Hematopoietic multipotent progenitor cell treated with erythropoietin and hydrocortisone succinate and interleukin-3 and kit ligand, for 6 days (in vitro differentiated cells): ENCODE measurements around the gene HAUS8.
"Not testable (repeated sequence)": the region's sequence is repeated elsewhere in the genome, so short reads cannot be mapped to it uniquely, and the experiment has no call there.

Experiments
- DNase-seq: peaks from one replicate; pipeline ENCODE4 v3.0.0-alpha.2; 2015

HAUS8 gene

GRCh38 chr19:17075035-17075863 lies at the start of gene HAUS8, which contains the start of gene MYO9B:
TSS of gene HAUS8 (minus strand) at chr19:17075452. CDS start at chr19:17075422, 30 bp downstream.
TSS of gene MYO9B (plus strand) at chr19:17075777. CDS start at chr19:17101718, 25,941 bp downstream.
- DNase-seq, result peak; percentile 98

DNA sequence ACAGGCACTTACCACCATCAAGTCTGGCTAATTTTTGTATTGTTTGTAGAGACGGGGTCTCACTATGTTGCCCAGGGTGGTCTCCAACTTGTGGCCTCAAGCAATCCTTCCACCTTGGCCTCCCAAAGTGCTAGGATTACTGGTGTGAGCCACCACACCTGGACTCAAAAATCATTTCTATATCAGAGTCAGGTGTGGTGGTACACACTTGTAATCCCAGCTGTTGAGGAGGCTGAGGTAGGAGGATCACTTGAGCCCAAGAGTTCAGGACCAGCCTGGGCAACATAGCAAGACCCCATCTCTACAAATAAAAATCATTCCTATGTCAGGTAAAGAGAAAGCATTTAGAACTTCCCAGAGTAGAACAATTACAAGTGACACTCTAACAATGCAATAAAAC lies 48.8 kb upstream of the HAUS8 start:
- no peak for DNase-seq

DNA sequence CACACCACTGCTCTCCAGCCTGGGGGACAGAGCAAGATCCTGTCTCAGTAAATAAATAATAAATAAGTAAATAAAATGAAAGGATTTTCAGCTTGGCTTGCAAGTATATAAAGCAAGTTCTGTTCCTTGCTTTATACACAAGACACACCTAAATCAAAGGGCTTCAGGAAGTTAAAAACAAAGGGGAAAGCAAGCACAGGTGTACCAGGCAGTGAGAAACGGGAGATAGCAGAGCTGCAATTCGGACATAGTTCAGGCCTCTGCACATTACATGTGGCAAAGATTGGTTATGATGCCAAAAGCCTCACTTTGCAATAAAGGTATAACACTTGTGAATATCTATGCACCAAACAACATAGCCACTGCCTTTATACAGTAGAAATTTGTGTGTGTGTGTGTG lies 47.8 kb upstream of the HAUS8 start:
- DNase-seq, result no peak

DNA sequence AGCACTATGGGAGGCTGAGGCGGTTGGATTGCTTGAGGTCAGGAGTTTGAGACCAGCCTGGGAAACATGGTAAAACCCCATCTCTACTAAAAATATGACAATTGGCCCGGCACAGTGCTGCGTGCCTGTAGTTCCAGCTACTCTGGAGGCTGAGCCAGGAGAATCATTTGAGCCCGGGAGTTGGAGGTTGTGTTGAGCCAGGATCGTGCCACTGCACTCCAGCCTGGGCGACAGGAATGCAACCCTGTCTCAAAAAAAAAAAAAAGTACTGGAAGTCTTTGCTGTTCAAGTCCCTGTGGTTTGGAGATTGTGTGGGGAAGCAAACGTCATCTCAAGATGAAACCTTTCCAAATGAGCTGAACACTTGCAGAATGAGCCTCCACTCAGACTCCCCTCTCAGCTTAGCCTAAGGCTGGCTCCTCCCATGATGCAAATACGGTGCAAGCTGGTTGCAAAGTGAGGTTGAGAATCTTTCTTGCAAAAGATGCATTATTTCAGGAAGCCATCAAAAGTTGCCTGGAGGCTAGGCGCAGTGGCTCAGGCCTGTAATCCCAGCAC lies 46.6 kb upstream of the HAUS8 start:
- no peak for DNase-seq

GRCh38 chr19:17118957-17119356 lies 43.7 kb upstream of the HAUS8 start:
- no peak for DNase-seq

DNA sequence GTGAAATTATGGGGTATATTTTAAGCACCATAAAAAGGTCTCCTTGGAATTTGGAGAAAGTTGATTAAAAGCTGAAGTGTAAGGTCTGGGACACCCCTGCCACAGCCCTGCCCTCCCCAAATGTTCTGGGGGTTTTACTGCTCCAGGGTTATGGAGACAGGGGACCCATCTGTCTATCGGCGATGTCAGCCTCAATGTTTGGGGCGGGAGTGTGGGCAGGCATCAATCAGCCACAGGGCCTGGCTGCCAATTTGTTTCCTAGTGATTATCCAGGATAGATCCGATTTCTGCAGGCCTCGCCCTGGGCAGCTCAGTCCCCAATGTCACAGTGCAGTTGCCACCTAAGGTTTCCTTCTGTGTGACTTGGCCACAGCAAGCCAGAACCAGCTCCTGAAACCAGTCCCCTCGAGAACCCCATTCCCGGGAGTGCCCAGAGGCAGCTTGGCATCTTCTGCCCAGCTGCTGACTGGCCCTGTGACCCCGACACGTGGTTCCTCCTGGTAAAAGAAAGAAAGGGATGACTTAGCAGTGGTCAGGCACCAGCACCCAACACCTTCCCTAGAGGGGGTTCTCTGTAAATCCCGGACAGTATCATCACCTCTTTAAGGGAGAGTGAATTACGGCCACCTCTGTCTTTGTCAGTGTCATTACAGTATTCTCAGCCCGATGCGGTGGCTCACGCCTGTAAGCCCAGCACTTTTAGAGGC lies 41.9 kb upstream of the HAUS8 start:
- peak; percentile 26 for DNase-seq

DNA sequence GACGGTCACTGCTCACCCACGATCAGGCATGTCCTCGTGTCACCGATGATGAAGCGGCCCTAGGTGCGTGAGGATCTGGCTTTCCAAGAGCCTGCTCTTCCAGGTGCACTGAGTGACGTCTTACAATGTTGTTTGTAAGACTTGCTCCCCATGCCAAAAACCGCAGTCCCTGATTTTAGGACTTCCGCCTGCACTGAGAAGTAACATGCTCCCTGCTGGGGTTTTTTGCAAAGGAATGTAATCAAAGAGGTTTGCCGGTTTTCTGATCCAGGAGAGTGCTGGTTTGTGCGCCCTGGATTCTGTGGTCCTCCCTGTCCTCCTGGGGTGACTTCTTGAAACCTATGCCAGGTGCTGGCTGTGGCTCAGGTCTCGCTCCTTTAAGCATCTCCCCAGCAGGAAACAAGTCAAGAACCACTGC lies 39.2 kb upstream of the HAUS8 start:
- no peak for DNase-seq

DNA sequence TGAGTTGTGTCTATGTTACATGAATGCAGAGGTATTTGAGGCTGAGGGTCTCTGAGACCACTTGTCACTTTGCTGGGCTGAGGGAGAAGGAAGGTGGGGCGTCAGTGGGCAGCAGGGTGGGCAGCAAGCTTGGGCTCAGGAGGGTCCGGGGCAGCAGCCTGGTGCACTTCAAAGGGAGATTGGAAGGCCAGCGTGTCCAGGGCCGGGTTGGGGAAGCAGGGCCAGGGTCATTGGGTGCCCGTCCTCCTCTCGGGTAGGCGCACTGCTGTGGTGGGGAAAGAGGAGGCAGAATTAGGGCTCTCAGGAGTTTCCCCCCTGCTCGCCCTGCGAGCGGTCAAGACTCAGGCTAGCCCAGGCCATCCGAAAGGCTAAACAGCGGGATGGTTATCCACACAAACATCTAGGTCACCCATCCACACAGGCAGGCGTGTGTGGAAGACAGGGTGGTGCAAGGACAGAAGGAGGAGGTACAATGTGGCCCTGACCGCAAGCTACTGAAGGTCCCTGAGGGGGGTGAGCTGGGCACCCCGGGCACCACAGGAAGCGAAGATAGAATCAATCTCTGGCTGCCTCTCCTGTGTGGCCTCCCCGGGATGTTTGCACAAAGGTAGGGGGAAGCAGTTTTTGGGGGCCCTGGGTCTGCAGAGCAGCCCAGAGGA lies 38.0 kb upstream of the HAUS8 start:
- DNase-seq, result peak; percentile 35

DNA sequence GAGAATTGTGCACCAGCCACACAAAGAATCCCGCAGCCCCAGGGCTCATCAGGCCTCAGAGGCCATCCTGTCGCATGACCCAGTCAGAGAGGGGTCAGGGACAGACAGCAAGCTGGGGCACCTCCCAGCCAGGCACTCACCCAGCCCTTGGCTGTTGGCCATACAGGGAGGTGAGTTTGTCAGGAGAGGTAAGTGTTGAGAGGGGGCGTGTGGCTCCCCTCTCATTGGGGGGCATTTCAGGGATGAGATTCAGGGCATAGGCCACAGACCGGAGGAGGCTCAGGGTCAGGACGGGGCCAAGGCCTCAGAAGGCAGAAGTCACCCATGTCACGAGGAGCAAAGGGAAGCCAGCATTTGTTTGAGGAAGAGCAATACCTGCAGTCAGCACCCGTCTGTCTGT lies 37.4 kb upstream of the HAUS8 start:
- no peak for DNase-seq

DNA sequence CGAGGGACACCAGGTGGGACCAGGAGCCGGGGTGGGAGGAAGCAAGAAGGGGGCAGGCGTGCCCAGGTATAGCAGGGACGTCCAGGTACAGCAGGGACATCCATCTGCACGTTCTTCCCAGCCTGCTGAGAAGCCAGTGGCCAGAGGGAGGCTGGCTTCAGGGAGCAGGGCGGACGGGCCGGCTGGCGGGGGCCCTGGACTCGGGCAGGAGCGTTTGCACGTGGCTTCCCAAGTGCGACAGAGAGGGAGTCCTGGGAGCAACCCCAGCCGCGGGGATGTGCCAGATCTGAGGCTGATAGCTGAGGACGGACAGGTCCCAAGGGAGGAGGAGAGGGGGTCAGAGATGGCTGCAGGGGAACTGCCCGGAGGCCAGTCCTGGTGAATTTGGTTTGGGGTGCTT lies 37.0 kb upstream of the HAUS8 start:
- DNase-seq, result no peak

DNA sequence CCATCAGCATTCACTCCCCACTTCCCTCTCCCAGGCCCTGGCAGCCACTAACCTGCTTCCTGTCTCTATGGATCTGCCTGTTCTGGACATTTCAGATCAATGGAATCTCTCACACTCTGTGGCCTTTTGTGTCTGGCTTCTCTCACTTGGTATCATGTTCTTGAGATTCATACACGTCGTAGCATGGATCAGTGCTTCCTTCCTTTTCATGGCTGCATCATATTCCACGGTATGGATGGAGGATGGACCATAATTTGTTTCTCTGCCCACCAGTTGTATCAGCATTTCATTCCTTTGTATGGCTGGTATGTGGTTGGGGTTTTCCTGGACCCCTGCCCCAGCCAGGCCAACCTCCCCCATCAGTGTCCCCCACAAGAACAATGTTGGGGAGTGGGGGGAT lies 36.5 kb upstream of the HAUS8 start:
- no peak for DNase-seq

DNA sequence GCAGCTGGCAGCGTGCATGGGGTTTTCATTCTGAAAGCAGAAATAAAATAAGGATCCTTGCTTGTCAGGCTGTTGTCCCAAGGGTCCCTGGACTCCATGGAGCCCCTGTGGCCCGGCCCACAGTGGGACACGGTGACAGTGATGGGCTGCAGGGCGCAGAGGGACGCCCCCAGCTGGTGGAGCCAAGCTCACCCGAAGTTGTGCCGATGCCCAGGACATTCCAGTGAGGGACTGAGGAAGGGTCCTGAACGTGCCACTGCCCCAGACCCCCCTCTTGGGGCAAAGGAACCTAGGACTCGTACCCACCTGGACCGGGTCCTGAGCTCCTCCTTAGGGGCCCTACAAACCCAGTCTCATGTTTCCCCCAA lies 35.3 kb upstream of the HAUS8 start:
- DNase-seq, result no peak

DNA sequence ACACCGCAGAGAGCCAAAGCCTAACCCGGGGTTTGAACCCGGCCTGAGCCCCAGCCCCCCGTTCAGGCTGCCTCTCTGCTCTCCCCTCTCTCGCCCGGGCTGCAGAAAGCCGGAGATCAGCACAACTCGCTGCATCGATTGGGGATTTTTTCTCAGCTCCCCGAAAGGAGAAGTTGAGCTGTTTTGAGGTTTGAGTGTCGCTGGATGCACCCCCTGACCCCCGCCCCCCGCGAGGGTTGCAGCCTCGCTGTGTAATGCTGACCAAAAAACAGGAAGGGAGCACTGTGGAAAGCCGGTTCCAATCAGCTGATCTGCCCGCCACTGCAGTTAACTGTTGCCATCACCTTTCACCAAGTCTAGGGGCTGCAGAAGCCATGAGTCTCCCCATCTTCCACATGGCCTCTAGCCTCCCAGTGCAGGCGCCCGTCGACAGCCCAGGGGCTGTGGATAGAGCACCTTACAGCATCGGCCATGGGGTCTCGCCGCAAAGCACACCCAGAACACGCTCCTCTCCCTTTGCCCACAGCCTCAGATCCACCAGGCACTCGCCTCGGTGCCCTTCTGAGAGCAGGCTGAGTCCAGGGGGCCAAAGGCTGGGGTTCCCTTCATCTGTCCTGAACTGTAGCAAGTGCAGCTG lies 34.8 kb upstream of the HAUS8 start:
- peak; percentile 81 for DNase-seq

DNA sequence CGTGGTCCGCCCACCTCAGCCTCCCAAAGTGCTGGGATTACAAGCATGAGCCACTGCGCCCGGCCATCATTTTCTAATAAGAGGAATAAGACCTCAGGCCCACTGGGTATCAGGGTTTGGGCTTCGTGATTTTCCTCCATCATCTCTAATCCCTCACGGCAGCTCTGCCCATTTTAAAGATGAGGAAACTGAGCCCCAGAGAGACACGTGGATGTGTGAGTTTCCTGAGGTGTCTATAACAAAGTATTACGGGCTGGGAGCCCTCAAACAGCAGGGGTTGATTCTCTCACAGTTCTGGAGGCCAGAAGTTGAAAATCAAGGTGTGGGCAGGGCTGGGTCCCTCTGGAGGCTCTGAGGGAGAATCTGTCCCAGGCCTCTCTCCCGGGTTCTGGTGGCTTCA lies 34.0 kb upstream of the HAUS8 start:
- no peak for DNase-seq

DNA sequence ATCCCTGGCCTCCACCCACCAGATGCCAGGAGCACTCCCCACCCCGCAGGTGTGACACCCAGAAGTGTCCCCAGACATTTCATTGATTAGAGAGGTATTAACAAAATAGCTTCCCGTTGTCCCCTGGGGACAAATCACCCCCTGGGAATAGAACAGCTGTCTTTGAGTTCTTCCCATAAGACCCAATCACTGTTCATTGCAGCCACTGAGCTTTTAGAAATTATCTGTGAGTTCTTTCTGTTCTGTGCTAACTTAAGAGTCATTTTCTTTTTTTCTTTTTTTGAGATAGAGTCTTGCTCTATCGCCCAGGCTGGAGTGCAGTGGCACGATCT lies 33.2 kb upstream of the HAUS8 start:
- no peak for DNase-seq

GRCh38 chr19:17107546-17108452 lies 32.5 kb upstream of the HAUS8 start:
- DNase-seq, result no peak

DNA sequence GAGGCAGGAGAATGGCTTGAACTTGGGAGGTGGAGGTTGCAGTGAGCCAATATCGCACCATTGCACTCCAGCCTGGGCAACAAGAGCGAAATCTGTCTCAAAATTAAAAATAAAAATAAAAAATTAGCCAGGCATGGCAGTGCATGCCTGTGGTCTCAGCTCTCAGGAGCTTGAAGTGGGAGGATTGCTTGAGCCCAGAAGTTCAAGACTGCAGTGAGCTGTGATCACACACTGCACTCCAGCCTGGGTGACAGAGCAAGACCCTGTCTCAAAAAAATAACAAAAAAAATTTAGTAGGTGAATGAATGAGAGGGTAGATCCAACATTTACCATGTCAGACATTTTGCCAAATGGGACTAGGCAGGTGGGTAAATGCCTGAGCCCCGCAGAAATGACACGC lies 31.7 kb upstream of the HAUS8 start:
- DNase-seq, result not testable (repeated sequence)

- DNase-seq, result no peak
Observed at GRCh38 chr19:17105556-17105955, 30.3 kb upstream of the HAUS8 start.

- no peak for DNase-seq
Observed at GRCh38 chr19:17104679-17105078, 29.4 kb upstream of the HAUS8 start.

DNA sequence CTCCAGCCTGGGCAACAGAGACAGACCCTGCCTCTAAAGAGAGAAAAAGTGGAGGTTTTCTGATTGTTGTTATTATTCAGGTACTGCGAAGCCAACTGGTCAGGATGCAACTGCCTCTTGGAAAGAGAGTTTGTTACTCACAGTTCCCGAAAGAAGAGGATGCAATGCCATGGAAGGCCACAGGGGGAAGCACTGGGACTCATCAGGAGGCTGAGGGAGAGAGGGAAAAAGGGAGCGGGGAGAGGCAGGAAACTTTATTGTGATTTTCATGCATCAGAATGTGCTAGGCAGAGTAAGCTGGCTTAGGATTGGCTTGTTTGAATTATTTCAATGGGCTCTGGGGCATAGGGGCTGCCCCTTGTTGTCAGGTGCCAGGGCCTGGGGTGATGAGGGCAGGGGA lies 27.9 kb upstream of the HAUS8 start:
- DNase-seq, result peak; percentile 54

- DNase-seq, result no peak
Observed at GRCh38 chr19:17101686-17102628, 26.7 kb upstream of the HAUS8 start.
